Skeletal muscle cell (primary cell): ENCODE data around the gene TNFRSF17.
"Not testable (repeated sequence)": the region's sequence is repeated elsewhere in the genome, so short reads cannot be mapped to it uniquely, and the experiment has no call there.

Experiments used
- DNase-seq: peaks from one replicate; pipeline ENCODE4 v3.0.0-alpha.2; 2010; ENCODE audit warnings: low read depth
- H3K4me3 ChIP-seq: 2 replicates; pipeline ENCODE4 v1.5.1; 2011; ENCODE audit warnings: low read depth, mild to moderate bottlenecking, control low read depth, low read length, moderate library complexity

Gene TNFRSF17

DNA sequence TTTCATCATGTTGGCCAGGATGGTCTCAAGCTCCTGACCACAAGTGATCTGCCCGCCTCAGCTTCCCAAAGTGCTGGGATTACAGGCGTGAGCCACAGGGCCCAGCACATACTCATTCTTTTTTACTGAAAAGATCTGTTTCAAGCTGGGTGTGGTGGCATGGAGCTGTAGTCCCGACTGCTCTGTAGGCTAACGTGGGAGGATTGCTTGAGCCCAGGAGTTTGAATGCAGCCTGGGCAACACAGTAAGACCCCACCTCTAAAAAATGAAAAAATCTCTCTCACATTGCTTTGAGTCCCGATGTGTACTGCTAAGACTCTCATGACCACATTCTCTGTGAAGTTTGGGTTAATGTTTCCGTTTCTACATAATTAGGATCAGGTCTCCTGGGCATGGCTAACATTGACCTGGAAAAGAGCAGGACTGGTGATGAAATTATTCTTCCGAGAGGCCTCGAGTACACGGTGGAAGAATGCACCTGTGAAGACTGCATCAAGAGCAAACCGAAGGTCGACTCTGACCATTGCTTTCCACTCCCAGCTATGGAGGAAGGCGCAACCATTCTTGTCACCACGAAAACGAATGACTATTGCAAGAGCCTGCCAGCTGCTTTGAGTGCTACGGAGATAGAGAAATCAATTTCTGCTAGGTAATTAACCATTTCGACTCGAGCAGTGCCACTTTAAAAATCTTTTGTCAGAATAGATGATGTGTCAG is 2.3 kb downstream of the TNFRSF17 start:
- no peak overlapping the region for H3K4me3 ChIP-seq
- no peak for DNase-seq

DNA sequence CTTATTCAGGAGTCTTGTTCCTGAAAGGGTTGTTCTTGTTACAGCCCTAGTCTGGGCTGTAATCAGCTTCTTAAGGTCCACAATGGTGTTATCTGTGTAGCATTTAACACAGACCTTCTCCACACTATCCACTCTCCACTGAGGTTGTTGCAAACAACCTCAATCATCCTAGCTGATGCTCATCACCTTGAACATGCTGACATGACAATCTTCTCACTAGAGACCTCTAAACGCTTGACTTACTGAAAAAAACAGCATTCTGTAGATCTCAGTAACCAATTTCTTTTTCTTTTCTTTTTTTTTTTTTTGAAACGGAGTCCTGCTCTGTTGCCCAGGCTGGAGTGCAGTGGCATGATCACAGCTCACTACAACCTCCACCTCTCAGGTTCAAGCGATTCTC is 3.6 kb downstream of the TNFRSF17 start:
- no peak for DNase-seq
- no peak overlapping the region for H3K4me3 ChIP-seq

GRCh38 chr16:11970292-11970691 is 5.3 kb downstream of the TNFRSF17 start:
- not testable (repeated sequence) for H3K4me3 ChIP-seq

DNA sequence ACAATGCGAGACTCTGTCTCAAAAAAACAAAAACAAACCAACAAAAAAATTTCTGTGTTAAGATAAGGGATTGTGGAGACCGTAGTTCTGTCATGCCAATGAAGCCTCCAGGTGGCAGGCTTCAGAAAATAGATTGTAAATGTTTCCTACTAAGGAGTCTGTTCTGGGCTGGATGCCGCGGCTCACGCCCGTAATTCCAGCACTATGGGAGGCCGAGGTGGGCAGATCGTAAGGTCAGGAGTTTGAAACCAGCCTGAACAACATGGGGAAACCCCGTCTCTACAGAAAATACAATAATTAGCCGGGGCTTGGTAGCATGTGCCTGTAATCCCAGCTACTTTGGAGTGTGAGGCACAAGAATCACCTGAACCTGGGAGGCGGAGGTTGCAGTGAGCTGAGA is 7.1 kb downstream of the TNFRSF17 start:
- no peak for DNase-seq
- H3K4me3 ChIP-seq, result no peak overlapping the region

More at GRCh38 chr16:11970292-11970691, 5.3 kb downstream of the TNFRSF17 start:
- DNase-seq, result not testable (repeated sequence)

- DNase-seq, result no peak
- H3K4me3 ChIP-seq, result no peak overlapping the region
Observed at GRCh38 chr16:11973070-11973469, 8.1 kb downstream of the TNFRSF17 start.

GRCh38 chr16:11976850-11977375 is 11.9 kb downstream of the TNFRSF17 start:
- no peak for DNase-seq
- peak overlapping the region; percentile 94 for H3K4me3 ChIP-seq

DNA sequence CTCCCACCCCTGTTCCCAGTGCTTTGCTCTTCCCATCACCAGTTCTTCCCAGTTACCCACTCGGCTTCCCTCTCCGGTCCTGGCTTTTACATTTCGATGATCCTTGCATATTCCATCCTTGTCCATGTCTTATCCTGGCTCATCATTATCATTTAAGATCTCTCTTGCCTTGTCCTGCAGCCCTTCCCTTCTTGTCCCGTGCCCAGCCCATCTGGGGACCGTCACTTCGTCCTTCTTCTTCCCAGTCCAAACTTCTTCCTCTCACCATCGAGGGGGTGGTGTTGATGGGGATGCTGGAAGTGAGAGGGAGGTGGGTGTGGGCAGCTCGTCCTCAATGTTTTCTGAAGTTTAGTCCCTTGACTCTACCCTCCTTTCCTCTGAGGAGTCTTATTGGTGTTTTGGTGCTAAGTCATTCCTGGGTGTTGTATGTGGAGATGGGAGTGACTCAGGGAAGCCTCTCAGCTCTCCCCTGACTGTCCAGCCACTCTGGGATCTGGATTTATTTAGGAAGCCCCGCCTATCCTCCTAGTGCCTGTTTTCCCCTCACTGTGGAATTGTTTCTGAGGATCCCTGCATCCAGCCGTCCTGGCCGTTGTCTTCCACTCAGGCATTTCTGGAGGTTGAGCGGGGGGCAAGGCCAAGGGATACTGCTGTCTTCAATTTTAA is 12.5 kb downstream of the TNFRSF17 start:
- DNase-seq, result peak; percentile 43
- H3K4me3 ChIP-seq, result peak overlapping the region; percentile 94

- H3K4me3 ChIP-seq, result peak overlapping the region; percentile 94
- DNase-seq, result no peak
Observed at GRCh38 chr16:11978080-11978479, 13.1 kb downstream of the TNFRSF17 start.

DNA sequence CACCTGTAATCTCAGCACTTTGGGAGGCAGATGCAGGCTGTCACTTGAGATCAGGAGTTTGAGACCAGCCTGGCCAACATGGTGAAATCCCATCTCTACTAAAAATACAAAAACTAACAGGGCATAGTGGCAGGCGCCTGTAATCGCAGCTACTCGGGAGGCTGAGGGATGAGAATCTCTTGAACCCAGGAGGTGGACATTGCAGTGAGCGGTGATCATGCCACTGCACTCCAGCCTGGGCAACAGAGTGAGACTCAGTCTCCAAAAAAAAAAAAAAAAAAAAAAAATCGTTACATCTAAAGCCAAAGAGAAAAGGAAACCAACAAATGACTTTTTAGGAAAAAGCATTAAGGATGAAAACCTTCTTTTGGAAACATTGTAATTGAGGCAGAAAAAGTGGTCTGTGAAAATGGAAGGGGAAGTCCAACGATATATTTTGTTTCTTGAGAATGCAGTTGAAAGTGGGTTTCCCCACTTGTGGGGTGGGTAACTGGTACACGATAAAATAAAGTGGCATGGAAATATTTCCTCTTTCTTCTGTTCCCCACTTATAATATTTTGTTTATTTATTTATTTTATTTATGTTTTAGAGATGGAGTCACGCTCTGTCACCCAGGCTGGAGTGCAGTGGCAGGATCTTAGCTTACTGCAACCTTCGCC is 14.1 kb downstream of the TNFRSF17 start:
- no peak overlapping the region for H3K4me3 ChIP-seq
- no peak for DNase-seq

- DNase-seq, result no peak
- H3K4me3 ChIP-seq, result no peak overlapping the region
Observed at GRCh38 chr16:11980136-11980844, 15.3 kb downstream of the TNFRSF17 start.

- no peak for DNase-seq
- no peak overlapping the region for H3K4me3 ChIP-seq
Observed at GRCh38 chr16:11985250-11985649, 20.2 kb downstream of the TNFRSF17 start.

DNA sequence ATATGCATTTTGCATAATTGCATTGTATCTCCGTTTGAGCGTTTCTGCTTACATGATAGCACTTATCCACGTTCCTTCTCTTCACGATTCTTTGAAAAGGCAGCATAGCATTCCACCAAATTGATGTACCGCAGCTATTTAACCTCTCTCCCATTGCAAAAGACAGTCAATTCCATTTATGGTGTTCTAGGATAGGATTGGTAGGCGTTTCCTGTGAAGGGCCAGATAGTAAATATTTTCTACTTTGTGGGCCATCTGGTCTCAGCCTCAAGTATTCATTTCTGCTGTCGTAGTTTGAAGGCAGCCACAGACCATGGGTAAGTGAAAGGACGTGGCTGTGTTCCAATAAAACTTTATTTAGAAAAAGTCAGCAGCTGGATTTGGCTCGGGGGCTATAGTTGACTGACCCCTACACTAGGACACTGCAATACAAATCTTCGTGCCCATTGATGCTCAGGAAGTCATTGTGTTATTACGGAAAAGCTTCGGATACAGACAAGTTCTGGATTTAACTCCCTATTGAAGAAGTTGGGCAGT is 21.6 kb downstream of the TNFRSF17 start:
- DNase-seq, result no peak
- no peak overlapping the region for H3K4me3 ChIP-seq

DNA sequence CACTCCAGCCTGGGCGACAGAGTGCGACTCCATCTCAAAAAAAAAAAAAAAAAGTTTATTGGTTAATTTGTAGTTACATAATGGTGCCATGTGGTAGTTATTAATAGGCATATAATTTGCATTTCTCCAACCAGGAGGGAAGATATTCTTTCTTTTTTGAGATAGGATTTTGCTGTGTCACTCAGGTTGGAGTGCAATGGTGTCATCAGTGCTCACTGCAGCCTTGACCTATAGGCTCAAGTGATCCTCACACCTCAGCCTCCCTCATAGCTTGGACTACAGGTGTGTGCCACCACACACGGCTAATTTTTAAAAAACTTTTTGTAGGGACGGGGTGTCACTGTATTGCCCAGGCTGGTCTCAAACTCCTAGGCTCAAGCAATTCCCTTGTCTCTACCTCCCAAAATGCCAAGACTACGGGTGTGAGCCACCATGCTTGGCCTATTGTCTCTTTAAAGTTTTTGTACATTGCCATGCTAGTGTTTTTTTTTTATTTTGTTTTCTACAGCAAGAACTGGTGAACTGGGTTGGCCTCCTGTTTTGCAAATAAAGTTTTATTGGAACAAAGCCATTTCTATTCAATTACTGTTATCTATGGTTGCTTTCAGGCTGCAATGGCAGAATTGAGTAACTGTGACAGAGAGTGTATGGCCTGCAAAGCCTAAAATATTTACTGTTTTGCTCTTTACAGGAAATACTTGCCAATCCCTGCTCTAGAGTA is 23.4 kb downstream of the TNFRSF17 start:
- no peak for DNase-seq

DNA sequence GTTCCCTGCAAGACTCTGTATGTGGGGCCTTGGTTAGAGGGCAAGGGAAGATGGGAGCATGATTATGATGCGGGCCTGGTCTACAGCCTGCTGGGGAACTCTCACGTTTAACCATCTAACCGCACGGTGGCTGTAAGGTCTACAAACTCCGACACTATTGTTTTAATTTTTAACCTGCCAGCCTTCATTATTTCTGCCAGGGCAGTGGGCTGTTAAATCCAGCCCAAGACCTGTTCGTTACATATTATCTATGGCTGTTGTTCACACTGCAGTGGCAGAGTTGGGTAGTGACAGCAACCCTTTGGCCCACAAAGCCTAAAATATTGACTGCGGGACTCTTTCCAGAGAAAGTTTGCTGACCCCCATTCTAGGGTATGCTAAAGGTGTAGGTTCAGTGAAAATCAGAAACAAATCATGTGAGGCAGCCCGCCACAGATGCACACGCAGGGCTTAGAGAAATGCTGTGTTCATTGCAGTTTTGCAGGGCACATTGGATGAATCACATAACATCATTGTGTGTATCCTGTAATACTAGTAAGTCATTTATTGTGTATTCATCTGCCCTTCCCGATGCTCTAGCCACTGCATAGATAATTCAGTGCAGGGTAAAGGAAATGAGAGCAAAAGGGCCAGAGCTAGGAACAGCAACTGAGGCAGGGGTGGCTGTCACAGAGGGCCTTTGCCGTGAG is 25.8 kb downstream of the TNFRSF17 start:
- DNase-seq, result no peak
- H3K4me3 ChIP-seq, result no peak overlapping the region

More for the DNA sequence above, 23.4 kb downstream of the TNFRSF17 start:
- no peak overlapping the region for H3K4me3 ChIP-seq

GRCh38 chr16:11992008-11992584 is 27.1 kb downstream of the TNFRSF17 start:
- no peak overlapping the region for H3K4me3 ChIP-seq
- no peak for DNase-seq

- no peak overlapping the region for H3K4me3 ChIP-seq
- no peak for DNase-seq
Observed at GRCh38 chr16:11992586-11993524, 27.8 kb downstream of the TNFRSF17 start.
